Measurements from ENCODE around the gene FMNL1.

- no peak for TF ChIP-seq CTCF (IDR thresholded peaks at IDR 0.05)
- no peak for TF ChIP-seq POLR2A (IDR thresholded peaks at IDR 0.05)
These were observed 32.2 kb downstream of the FMNL1 start for GRCh38 chr17:45253879-45254278.

All from body of pancreas (tissue), 4 donors.